HG03060 (cell line): ENCODE results near the gene CRY1.

Source experiments
- ATAC-seq: cut with Tn5 transposase; IDR thresholded peaks from one replicate; pipeline ENCODE4 v1.9.1; 2021; ENCODE audit warnings: low read depth, moderate number of reproducible peaks; ENCODE audit not compliant: unreplicated experiment

The CRY1 gene

DNA sequence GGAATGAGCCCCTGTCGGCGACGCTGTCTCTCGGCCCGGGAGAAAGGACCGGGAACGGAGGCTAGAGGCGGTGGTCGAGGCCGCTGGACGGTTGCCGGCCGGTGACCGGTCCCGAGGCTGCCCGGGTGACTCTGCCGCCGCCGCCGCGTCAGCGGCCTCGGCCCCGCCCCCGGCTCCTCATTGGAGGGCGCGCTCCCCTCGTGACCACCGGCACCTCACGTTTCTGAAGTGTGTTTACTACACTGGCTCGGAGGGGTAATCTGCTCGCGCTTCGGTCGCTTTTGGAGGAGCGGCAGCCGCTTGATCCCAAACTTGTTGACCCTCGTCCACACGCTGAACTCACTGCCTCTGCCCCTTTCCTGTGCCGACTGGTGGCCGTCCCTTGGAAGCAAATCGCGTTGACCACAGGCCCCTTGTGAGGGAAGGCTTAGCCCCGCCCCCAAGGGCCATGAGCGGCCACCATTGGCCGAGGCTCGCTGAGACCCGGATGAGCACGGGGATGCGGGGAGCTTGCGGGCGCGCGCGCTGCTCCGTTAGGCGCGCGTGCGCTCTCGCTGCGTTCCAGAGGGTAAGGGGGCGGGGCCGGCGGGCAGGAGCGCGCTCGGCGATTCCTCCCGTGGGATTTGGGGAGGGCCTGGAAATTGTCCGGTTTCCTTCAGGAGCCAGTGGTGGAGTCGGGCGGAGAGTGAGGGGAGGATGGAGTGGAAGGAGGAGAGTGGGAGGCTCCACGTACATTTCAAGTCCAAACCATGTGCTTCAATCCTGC, at the start of gene CRY1:
CRY1 (minus strand) TSS at position 133 of the 766 bp plus-strand sequence. CDS start 588 bp downstream, outside the sequence.
- peak; percentile 66 for ATAC-seq

DNA sequence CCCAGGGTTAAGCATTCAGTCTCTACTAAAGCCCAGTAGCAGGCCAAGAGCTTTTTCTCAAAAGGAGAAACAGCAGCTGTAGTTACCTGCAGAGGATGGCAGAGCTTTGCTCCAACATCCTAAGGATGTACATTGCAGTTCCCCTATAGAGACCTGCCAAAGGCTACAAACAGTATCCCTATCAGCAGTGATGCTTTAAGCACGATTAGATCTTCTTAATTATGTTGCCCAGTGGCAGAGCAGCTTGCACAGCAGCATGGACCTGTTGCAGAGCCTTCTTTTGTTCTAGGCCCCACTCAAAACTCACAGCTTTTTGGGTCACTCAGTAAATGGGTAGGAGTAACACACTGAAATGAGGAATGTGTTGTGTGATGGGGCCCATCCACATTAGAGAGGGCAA, 46.4 kb upstream of the CRY1 start:
- ATAC-seq = no peak

DNA sequence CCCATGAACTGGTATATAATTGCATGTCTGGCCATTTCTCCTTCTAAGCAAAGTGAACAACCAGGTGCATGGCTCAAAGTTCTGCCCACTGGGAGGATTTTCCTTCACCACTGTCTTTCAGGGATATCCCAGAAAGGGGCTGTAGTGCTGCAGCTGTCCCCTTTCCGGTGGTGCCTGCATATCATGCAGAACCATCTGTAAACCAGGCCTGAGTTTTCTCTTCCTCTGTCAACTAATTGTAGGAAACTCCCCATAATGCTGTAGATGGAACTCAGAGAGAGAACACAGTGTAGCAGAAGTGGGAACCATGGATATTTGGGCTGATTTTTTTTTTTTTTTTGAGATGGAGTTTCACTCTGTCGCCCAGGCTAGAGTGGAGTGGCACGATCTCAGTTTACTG, 45.6 kb upstream of the CRY1 start:
- ATAC-seq = no peak

DNA sequence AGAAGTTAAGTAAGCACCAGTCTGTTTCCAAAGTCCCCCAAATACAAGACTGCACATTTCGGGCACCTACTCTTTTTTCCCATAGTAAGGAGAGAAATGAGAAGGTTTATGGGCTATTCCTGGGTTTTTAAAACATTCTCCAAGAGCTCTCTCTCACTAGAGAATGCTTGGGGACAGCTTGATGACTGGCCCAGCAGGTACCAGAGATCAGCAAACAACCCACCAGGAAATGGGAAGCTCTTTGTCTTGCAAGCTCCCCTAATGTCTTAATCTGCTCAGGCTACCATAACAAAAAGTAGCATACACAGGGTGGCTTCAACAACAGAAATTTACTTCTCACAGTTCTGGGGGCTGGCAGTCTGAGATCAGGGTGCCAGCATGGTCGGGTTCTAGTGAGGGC, 41.8 kb upstream of the CRY1 start:
- no peak for ATAC-seq

DNA sequence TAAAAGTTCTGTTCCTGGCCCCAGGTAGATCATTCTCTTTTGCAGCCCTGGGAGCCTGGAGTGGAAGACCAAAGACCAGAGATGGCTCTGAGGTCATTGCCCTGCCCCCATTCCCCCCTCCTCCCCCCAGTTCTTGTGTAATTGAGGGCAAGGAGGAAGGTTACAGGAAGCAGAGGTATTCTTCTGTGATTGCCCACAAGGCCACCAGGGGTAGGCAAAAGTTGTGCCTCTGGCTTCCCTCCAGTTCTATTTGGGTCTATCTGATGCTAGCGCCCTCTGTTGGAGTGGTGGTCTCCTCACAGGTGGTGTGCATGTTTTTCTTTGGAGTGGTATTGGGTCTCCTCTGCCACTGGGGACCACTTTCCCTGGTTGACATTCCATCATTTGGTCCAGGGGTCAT, 41.2 kb upstream of the CRY1 start:
- no peak for ATAC-seq

DNA sequence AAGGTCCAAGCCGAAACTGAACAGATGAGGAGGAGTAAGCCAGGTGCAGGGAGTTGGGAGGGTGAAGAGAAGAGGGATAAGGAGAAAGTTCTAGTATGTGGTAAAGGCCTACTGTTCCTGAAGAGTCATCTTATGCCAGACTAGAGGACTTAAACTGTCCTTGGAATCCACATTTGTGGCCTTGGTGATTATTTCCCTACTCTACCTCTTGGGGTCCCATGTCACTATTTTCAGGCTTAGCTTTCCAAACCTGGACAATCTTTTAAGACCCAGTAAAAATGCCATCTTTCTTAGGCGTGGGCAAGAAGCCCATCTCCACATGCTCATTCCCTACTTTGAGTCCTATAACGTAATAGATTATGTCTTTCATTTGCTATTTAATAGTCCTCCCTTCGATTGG, 40.1 kb upstream of the CRY1 start:
- no peak for ATAC-seq

DNA sequence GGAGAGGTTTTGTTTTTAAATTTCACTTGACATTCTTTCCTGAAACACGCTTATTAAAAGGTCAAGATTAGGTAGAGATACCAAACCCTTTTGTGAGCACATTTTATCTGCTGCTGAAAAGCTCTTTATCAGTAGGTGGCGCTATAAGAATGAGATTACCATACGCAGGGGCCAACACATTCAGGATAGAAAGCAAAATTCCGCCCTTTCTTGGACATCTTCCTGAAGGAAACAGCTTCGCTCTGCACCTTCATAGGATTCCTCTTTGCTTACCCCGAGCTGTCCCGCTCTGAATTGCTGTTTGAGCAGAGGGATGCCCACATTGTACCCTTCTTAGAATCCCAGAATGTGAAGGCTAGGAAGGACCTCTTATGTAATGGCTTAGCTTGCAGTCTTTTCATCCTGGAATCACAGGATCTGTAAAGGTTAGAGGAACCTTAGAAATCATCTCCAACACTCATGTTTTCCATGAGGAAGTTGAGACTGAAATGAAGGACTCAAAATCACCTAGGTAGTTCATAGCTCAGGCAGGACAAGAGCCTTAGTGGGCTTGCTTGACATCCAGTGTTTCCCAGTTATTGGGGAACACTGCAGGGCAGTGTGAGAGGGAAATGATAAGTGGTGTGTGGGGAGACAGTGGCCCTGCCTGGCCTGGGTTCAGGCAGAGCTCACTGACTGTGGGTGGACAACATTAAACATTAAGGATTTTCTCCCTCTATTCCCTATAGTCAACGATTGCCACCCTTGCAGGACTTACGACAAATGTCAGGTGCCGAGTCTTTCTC, 38.7 kb upstream of the CRY1 start:
- ATAC-seq = no peak

DNA sequence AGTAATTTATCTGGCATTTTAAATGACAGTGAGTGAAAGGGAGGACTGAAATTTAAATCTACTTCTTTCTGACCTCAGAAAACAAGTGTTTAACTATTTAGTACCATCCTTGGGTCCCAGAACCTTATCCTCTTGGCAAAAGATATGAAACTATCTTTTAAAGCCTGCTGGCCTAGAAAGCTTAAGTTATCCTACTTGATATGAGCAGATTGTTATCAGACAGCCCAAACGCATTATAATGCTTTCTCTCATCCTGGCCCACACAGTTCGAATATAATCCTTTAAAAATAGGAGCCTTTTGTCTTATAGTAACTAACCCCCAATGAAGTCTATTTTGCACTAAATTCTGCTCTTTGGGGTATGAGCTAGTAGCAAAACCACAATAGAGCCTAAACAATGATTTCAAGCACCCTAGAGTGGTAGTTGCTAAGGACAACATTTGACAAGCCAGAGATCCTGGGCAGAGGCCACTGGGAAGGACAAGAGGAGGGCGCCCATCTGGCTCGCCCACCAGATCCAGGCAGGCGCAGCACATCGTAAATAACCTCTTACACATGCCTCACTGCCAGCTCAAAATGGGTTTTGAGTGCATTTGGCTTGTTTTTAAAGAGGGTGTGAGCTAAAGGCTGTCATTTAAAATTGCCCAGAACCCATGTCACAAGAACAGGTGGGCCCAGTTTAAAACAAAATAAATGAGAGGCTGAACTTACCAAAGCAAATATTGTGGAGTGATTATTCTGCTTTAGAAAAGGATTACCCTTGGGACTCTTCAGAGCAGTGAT, 37.7 kb upstream of the CRY1 start:
- ATAC-seq = no peak

DNA sequence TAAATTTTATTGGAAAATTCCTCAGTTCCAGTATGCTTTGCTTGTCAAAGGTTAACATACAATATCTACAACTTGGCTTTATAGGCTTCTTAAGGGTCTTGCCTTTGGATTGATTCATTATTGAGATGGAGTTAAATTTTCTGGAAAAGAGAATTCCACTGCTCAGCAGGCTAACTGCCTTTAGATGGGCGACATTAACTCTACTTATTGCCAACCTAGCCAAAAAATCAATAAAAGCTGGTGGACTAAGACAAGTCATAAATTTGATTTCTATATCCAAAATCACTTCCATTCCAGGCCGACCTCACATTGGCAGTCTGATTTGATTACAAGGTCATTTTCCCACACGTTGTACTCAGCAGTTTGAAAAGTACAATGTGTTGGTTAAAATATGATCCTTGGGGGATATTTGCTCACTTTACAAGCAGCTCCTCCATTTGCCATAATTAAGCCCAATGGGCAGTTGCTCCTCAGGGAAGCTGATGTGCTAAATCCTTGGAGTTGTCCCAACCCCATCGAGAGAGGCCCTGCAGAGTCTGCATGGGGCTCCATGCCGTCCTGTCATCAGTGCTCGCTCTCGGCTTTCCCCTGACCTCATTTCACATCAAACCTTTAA, 36.1 kb upstream of the CRY1 start:
- no peak for ATAC-seq

DNA sequence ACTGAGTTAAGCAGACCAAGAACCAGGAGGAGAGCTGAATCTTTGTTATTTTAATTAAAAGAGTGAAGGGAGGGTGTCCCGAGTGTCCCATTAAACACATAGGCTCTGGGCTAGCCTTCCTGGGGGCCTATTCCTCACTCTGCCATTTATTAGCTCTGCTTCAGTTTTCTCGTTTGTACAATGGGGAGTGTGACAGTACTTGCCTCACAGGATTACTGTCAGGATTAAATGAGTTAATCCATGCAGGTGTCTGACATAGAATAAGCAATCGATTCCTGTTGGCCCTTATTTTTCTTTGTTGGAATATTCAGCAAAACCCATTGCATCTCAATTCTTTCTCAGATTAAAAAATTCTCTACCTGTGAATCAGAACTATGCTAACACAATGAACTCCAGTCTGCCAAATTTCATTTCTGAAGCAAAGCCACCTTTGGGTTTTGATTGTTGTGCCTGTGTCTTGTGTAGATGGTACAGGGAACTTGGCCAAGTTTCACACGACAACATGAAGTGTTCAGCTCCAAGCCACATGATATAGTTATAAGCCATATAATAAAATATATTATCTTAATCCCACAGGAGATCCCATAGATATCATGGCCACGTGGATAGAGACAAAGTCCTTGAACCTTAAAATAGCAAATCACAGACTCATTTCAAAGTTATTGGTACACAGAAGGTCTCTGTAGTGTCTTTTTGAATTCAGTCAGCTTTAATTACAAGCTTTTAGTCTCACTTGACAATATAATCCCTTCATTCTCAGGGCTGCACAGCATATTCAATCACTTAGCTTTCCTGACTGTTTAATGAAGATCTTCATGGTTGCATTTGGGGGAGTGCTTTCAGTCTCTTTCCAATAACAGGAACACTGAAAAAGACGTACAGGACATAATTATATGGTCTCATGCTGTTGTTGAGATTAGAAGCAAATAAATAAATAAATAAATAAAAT, 34.4 kb upstream of the CRY1 start:
- ATAC-seq = no peak

DNA sequence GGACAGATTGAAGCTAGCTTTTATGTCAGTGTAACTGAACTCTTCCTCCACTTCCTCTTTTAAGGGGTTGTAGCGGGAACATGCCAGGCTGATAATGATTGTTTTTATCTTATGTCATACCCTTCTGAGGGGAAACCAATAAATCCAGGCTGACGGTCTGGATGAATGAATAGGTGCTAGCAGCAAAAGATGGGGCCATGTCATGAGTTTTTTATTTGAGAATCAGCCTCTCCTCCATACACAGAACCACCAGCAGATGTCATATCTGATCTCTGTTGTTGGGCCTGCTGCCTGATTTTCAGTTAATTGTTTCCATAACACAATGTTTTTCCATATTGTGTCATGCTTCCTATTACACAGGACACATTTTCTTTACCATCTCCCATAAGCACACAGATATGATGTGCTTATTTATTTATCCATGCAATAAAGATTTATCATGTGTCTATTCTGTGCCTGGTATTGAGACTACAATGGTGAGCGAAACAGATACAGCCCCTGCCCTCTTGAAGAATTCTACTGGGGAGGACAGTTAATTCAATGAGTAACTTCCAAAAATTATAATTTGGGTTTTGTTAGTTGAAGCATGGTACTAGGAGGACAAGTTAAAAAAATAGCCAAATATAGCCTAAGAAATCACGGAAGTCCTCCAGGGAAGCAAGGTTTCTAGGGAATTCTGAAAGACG, 33.6 kb upstream of the CRY1 start:
- no peak for ATAC-seq

DNA sequence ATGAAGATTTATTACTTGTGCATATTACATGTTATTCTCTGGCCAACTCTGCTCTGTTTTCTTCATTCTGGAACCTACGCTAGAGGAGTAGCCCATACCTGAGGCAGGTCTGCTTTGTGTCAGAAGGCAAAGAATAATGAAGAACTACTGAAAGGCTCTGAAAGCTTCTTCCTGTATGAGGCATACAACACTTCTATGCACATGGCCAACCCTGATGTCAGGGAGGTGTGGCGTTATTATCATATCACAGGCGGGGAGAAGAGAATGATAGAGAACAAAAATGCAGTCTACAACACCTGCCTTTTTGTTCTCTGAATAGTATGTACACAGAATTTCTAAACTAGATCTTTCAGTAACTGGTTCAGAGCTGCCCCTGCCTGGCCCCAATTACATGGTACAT, 32.5 kb upstream of the CRY1 start:
- ATAC-seq = no peak

DNA sequence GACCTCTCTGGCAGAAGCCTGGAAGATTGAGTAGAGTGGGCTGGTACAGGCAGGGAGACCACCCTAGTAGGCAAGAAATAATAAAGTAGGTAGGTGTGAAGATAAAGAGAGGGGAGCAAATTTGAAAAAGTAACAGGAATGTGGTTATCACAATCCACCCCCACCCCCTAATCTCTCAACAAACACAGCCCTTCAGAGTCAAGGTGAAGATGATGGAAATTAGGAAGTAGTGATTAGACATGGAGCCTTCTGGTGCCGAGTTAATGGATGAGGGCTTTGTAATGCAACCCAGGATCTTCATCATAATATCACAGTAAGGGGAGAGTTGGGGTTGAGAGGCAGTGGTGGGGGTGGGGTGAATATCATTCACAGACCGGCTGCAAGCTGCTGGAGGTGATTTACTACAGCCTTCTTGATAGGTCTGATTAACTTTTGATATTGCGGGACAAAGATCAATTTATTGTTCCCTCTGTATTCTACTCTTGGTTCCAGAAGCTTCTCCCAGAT, 29.2 kb upstream of the CRY1 start:
- no peak for ATAC-seq

DNA sequence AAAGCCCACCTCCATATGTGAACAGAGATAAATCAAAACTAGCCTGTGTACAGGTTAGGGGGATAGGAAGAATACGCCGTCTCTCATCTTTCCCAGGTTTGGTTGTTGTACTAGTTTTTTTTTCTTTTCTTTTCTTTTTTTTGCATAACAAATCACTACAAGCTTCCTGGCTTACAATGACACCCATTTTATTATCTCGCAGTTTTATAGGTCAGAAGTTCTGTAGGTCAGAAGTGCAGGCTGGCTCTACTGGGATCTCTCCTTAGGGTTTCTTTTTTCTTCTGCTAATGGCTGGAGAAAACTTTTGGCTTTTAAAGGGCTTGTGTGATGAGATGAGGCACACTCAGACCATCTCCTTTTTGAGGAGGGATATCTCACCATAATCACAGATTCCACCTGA, 25.7 kb upstream of the CRY1 start:
- no peak for ATAC-seq

DNA sequence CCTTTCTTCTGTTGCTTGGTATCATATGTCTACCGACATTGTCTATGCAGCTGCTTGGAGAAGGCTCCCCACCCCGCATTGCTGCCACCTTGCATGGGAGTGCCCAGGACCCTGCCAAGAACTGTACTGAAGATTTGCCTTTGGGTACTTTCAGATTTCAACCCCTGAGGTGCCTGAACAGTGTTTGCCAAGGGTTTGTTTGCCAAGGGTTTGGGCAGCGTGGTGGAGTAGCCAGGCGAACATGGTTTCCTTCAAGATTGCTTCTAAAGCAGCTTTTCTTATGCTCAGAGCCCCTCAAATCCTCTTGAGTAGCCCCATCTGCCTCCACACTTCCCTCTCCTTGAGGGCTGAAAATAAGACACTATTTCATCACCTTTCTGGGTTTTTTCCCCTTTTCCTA, 25.3 kb upstream of the CRY1 start:
- no peak for ATAC-seq

DNA sequence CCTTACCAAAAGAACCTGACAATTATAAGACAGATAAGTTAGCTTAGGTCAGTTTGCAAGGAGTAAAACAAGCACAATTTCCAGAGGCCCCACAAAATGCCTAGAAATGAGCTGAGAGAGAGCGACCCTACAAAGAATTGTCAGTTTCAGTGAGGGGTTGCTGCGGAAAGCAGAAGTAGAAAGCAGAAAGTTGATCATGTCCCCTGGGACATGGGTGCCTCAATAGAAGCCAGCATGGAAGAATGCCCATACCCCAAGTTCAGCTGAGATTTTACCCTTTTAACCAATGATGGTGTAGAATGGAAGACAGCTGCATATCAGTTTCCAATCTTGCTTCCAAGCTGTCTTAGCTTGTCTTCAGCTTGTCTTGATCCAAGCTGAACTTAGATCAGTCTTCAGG, 21.8 kb upstream of the CRY1 start:
- ATAC-seq = no peak

DNA sequence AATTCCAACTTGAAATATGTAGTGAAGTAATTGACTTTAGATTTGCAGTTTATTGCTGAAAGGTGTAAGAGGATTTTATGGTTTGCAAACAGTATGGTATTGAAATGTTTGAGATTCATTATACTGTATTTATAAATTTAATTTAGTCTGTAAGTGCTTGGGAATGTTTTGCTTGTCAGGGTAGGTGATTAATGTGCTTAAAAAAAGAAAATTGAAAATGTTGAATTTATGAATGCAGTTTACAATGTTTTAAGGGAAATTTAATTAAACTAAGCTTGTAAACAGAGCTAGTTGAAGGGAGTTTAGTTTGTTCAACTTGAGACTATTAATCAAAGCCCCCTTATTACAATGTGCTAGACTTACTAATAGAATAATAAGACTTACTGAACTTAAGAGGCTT, 18.0 kb upstream of the CRY1 start:
- no peak for ATAC-seq

DNA sequence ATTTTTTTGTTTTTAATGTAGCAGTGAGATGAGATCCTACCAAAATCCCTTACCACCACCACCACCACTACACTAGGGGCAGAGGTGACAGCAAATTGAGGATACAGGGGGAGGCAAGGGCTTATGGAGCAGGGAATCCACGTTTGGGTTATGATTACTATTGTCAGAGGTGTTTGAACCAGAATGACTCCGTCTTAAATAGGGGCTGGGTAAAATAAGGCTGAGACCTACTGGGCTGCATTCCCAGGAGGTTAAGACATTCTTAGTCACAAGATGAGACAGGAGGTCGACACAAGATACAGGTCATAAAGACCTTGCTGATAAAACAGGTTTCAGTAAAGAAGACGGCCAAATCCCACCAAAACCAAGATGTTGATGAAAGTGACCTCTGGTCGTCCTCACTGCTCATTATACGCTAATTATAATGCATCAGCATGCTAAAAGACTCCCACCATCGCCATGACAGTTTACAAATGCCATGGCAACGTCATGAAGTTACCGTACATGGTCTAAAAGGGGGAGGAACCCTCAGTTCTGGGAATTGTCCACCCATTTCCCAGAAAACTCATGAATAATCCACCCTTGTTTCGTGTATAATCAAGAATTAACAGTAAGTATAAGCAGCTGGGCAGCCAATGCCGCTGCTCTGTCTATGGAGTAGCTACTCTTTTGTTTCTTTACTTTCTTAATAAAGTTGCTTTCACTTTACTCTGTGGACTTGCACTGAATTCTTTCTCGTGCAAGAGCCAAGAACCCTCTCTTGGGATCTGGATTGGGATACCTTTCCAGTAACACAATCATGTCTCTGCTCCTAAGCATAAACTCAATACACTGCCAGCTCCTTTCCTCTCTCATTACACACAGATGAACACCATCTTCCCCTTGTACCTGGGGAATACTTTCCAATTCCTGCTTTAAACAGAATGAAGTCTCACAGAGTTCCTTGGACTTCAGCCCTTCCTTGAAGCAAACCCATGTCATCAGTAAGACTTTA, 16.7 kb upstream of the CRY1 start:
- no peak for ATAC-seq
